ENCODE measurements around the gene ZNF304. TPM values are rescaled to one million over a fixed set of nuclear protein-coding genes. Genes with fewer than 3 reads are reported as not detected.

Gene ZNF304
- total RNA-seq, 1 experiment from 2014 or later: 8.1 TPM

GRCh38 chr19:57389730-57390598 is 38.9 kb downstream of the ZNF304 start, which contains the start of gene ZNF548:
ZNF548 (plus strand) TSS chr19:57389854; CDS start chr19:57390100, 246 bp downstream.
- Histone ChIP-seq H3K36me3 (ENCODE audit: low read depth, low read length) (peaks cover 29% of the 10 kb centered on the region), H3K27ac (ENCODE audit: low read length) (peak within 1 kb of the TSS; percentile 38), H3F3A (ENCODE audit: low read length, unreplicated experiment) (no peaks in the 10 kb centered on the region), H3K4me3 (ENCODE audit: low read length) (peak within 1 kb of the TSS; percentile 82), H2AFZ (ENCODE audit: low read length) (peak within 1 kb of the TSS; percentile 80), H3K9ac (ENCODE audit: low read length) (peak within 1 kb of the TSS; percentile 79), H3K9me3 (ENCODE audit: low read length) (peaks cover 5% of the 10 kb centered on the region), H3K4me2 (ENCODE audit: low read length) (peak within 1 kb of the TSS; percentile 91), H3K27me3 (ENCODE audit: low read length) (no peaks in the 10 kb centered on the region), H3K4me1 (ENCODE audit: insufficient read depth, low read length) (peaks cover 18% of the 10 kb centered on the region), H4K20me1 (ENCODE audit: low read length) (no peaks in the 10 kb centered on the region), H3K9me2 (replicated peaks; ENCODE audit: low read length) (no peaks in the 10 kb centered on the region), H3K79me2 (ENCODE audit: low read length) (peaks cover 51% of the 10 kb centered on the region)
- ATAC-seq (peak; percentile 99), DNase-seq (peak; percentile 98)
- no peak for TF ChIP-seq EZH2 (IDR thresholded peaks at IDR 0.05; ENCODE audit: low read length, unreplicated experiment)
- peak; percentile 25; the same call in 1 of the 2 replicates for TF ChIP-seq CTCF (conservative IDR thresholded peaks at IDR 0.05; ENCODE audit: low read depth, low read length)
- no peak for TF ChIP-seq EZH2phosphoT487 (IDR thresholded peaks at IDR 0.05; ENCODE audit: borderline replicate concordance, low read length)
- intact Hi-C loops (cut with micrococcal nuclease): loop anchor here (1.0 kb wide), 1 partner anchor 21 kb away; the partner anchor contains the start of gene ZNF17
- BruUV-seq (replicated peaks): TSS peak; percentile 69
- ChIA-PET CTCF (no interaction called here), POLR2A (ENCODE audit: unreplicated experiment) (interaction anchor here (0.5 kb wide), 2 partner anchors 149 to 974 kb away, joined by 3 read pairs; partner anchors contain the start of gene ZNF805)

- ATAC-seq: no peak
- Histone ChIP-seq H3K4me1 (ENCODE audit: insufficient read depth, low read length) (peaks cover 8% of the 10 kb centered on the region), H3K9me2 (replicated peaks; ENCODE audit: low read length) (no peaks in the 10 kb centered on the region), H4K20me1 (ENCODE audit: low read length) (no peaks in the 10 kb centered on the region), H3K4me3 (ENCODE audit: low read length) (no peak overlapping the region), H3K9me3 (ENCODE audit: low read length) (peaks cover 23% of the 10 kb centered on the region; the same call in 1 of the 2 replicates), H3K27me3 (ENCODE audit: low read length) (no peaks in the 10 kb centered on the region), H3K9ac (ENCODE audit: low read length) (no peak overlapping the region), H3K36me3 (ENCODE audit: low read depth, low read length) (peaks cover 77% of the 10 kb centered on the region), H3K27ac (ENCODE audit: low read length) (no peak overlapping the region), H3K79me2 (ENCODE audit: low read length) (peaks cover 35% of the 10 kb centered on the region), H3K4me2 (ENCODE audit: low read length) (no peak overlapping the region), H3F3A (ENCODE audit: low read length, unreplicated experiment) (no peaks in the 10 kb centered on the region), H2AFZ (ENCODE audit: low read length) (no peak overlapping the region)
- intact Hi-C loops (cut with micrococcal nuclease): no loop called here
- TF ChIP-seq CTCF (conservative IDR thresholded peaks at IDR 0.05; ENCODE audit: low read depth, low read length): no peak
- no peak for TF ChIP-seq EZH2 (IDR thresholded peaks at IDR 0.05; ENCODE audit: low read length, unreplicated experiment)
- TF ChIP-seq EZH2phosphoT487 (IDR thresholded peaks at IDR 0.05; ENCODE audit: borderline replicate concordance, low read length): no peak
- no peak for DNase-seq
- no TSS peak for BruUV-seq (replicated peaks)
- CTCF ChIA-PET: no interaction called here
- POLR2A ChIA-PET (ENCODE audit: unreplicated experiment): no interaction called here
These were observed 44.6 kb downstream of the ZNF304 start for GRCh38 chr19:57395710-57396109.

- no TSS peak for BruUV-seq (replicated peaks)
These were observed 47.8 kb downstream of the ZNF304 start for GRCh38 chr19:57398868-57399267.

More at GRCh38 chr19:57398868-57399267, 47.8 kb downstream of the ZNF304 start:
- Histone ChIP-seq H2AFZ (ENCODE audit: low read length) (no peak overlapping the region), H3K4me2 (ENCODE audit: low read length) (no peak overlapping the region), H3K36me3 (ENCODE audit: low read depth, low read length) (peaks cover 57% of the 10 kb centered on the region), H3K27me3 (ENCODE audit: low read length) (no peaks in the 10 kb centered on the region), H3K9ac (ENCODE audit: low read length) (no peak overlapping the region), H4K20me1 (ENCODE audit: low read length) (no peaks in the 10 kb centered on the region), H3K79me2 (ENCODE audit: low read length) (peaks cover 6% of the 10 kb centered on the region; the same call in 1 of the 2 replicates), H3K4me3 (ENCODE audit: low read length) (no peak overlapping the region), H3F3A (ENCODE audit: low read length, unreplicated experiment) (no peaks in the 10 kb centered on the region), H3K9me3 (ENCODE audit: low read length) (0 out of 2 replicates have a peak, but pooled peaks cover 19% of the 10 kb centered on the region), H3K4me1 (ENCODE audit: insufficient read depth, low read length) (no peaks in the 10 kb centered on the region), H3K27ac (ENCODE audit: low read length) (no peak overlapping the region), H3K9me2 (replicated peaks; ENCODE audit: low read length) (no peaks in the 10 kb centered on the region)
- CTCF ChIA-PET: no interaction called here
- intact Hi-C loops (cut with micrococcal nuclease): no loop called here
- ATAC-seq (no peak), DNase-seq (no peak)
- POLR2A ChIA-PET (ENCODE audit: unreplicated experiment): no interaction called here
- TF ChIP-seq EZH2 (IDR thresholded peaks at IDR 0.05; ENCODE audit: low read length, unreplicated experiment) (no peak), CTCF (conservative IDR thresholded peaks at IDR 0.05; ENCODE audit: low read depth, low read length) (no peak), EZH2phosphoT487 (IDR thresholded peaks at IDR 0.05; ENCODE audit: borderline replicate concordance, low read length) (no peak)

Measured in PC-3 (cell line).